Neural progenitor cell (in vitro differentiated cells): ENCODE measurements around the gene CTDP1. TPM values are rescaled to one million over a fixed set of nuclear protein-coding genes. Genes with fewer than 3 reads are reported as not detected.

Experiments
- DNase-seq: peaks from one replicate; pipeline ENCODE4 v3.0.0-alpha.2; 2016; ENCODE audit warnings: low spot score
- H2AFZ ChIP-seq: fragments of 200-600 bp; sonication (generic); replicated peaks from 2 replicates; pipeline ENCODE4 v1.6.1; 2016; ENCODE audit warnings: antibody characterized with exemption
- H3F3A ChIP-seq: fragments of 200-600 bp; sonication (generic); 2 replicates; pipeline ENCODE4 v1.6.1; 2016; ENCODE audit warnings: antibody characterized with exemption, low read depth
- H3K27ac ChIP-seq: fragments of 200-600 bp; sonication (generic); 2 replicates; pipeline ENCODE4 v1.5.1; 2016; ENCODE audit warnings: mild to moderate bottlenecking
- H3K27me3 ChIP-seq: fragments of 200-600 bp; sonication (generic); 2 replicates; pipeline ENCODE4 v1.6.1; 2016; ENCODE audit warnings: mild to moderate bottlenecking, moderate library complexity
- H3K36me3 ChIP-seq: fragments of 200-600 bp; sonication (generic); 2 replicates; pipeline ENCODE4 v1.5.1; 2016
- H3K4me1 ChIP-seq: fragments of 200-600 bp; sonication (generic); 2 replicates; pipeline ENCODE4 v1.6.1; 2016; ENCODE audit warnings: mixed run types
- H3K4me2 ChIP-seq: fragments of 200-600 bp; sonication (generic); 2 replicates; pipeline ENCODE4 v1.6.1; 2016
- H3K4me3 ChIP-seq: fragments of 200-600 bp; sonication (generic); 2 replicates; pipeline ENCODE4 v1.5.1; 2016
- H3K79me2 ChIP-seq: fragments of 200-600 bp; sonication (generic); 2 replicates; pipeline ENCODE4 v1.6.1; 2016; ENCODE audit warnings: low read depth
- H3K9ac ChIP-seq: fragments of 200-600 bp; sonication (generic); 2 replicates; pipeline ENCODE4 v1.6.1; 2016
- H3K9me3 ChIP-seq: fragments of 200-600 bp; sonication (generic); 2 replicates; pipeline ENCODE4 v1.5.1; 2016; ENCODE audit warnings: low read depth
- H4K20me1 ChIP-seq: fragments of 200-600 bp; sonication (generic); 2 replicates; pipeline ENCODE4 v1.6.1; 2016; ENCODE audit warnings: low read depth
- H3K27ac Mint-ChIP-seq: 3 replicates; pipeline ENCODE4 v1.8.0; 2021; ENCODE audit warnings: mixed read lengths
- H3K27me3 Mint-ChIP-seq: 2 replicates; pipeline ENCODE4 v1.8.0; 2022; ENCODE audit warnings: low read depth, mild to moderate bottlenecking, inconsistent platforms, moderate library complexity, mixed read lengths; ENCODE audit not compliant: insufficient read depth
- H3K36me3 Mint-ChIP-seq: 3 replicates; pipeline ENCODE4 v1.8.0; 2021; ENCODE audit warnings: mixed read lengths
- H3K4me1 Mint-ChIP-seq: 3 replicates; pipeline ENCODE4 v1.8.0; 2021; ENCODE audit warnings: mixed read lengths
- H3K4me3 Mint-ChIP-seq: 3 replicates; pipeline ENCODE4 v1.8.0; 2021; ENCODE audit warnings: mild to moderate bottlenecking, moderate library complexity, mixed read lengths
- H3K9me3 Mint-ChIP-seq: 3 replicates; pipeline ENCODE4 v1.8.0; 2020; ENCODE audit warnings: mixed read lengths
- EZH2 ChIP-seq: fragments of 200-600 bp; sonication (generic); IDR thresholded peaks from 2 replicates; pipeline ENCODE4 v1.6.1; 2017; ENCODE audit warnings: antibody characterized with exemption, mild to moderate bottlenecking, moderate library complexity
- EZH2phosphoT487 ChIP-seq: fragments of 200-600 bp; sonication (generic); IDR thresholded peaks from 2 replicates; pipeline ENCODE4 v1.6.1; 2017; ENCODE audit warnings: antibody characterized with exemption
- total RNA-seq: library from RNA; depleted of rRNA; stranded (reverse); fragments of >200 nt; gene quantifications from 2 replicates; pipeline ENCODE4 v1.2.3, GENCODE V29; 2015; ENCODE audit warnings: low replicate concordance
- TF ChIP-seq, protein P1 (sequence below): fragments of 200-600 bp; sonication (generic); IDR thresholded peaks from 2 replicates; pipeline ENCODE4 v1.5.1; 2017; ENCODE audit warnings: antibody characterized with exemption, mild to moderate bottlenecking

The CTDP1 gene
- total RNA-seq, 1 donor from 2014 or later: 11.8 TPM

GRCh38 chr18:79801641-79802040, 122.0 kb downstream of the CTDP1 start:
- Histone ChIP-seq H4K20me1 (peaks cover 24% of the 10 kb centered on the region), H2AFZ (no peak overlapping the region), H3K4me1 (peaks cover 9% of the 10 kb centered on the region), H3K4me2 (no peak overlapping the region), H3K27ac (no peak overlapping the region), H3F3A (peaks cover 6% of the 10 kb centered on the region), H3K9ac (no peak overlapping the region), H3K79me2 (no peaks in the 10 kb centered on the region), H3K27me3 (peaks cover 51% of the 10 kb centered on the region), H3K36me3 (no peaks in the 10 kb centered on the region), H3K4me3 (no peak overlapping the region), H3K9me3 (no peaks in the 10 kb centered on the region)
- DNase-seq: no peak
- H3K27ac Mint-ChIP-seq: no peak overlapping the region
- no peaks in the 10 kb centered on the region for H3K9me3 Mint-ChIP-seq
- peaks cover 7% of the 10 kb centered on the region for H3K4me1 Mint-ChIP-seq
- peaks cover 30% of the 10 kb centered on the region for H3K27me3 Mint-ChIP-seq
- TF ChIP-seq EZH2phosphoT487: no peak
- no peak for TF ChIP-seq EZH2
- TF ChIP-seq, protein P1, sequence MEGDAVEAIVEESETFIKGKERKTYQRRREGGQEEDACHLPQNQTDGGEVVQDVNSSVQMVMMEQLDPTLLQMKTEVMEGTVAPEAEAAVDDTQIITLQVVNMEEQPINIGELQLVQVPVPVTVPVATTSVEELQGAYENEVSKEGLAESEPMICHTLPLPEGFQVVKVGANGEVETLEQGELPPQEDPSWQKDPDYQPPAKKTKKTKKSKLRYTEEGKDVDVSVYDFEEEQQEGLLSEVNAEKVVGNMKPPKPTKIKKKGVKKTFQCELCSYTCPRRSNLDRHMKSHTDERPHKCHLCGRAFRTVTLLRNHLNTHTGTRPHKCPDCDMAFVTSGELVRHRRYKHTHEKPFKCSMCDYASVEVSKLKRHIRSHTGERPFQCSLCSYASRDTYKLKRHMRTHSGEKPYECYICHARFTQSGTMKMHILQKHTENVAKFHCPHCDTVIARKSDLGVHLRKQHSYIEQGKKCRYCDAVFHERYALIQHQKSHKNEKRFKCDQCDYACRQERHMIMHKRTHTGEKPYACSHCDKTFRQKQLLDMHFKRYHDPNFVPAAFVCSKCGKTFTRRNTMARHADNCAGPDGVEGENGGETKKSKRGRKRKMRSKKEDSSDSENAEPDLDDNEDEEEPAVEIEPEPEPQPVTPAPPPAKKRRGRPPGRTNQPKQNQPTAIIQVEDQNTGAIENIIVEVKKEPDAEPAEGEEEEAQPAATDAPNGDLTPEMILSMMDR: no peak
- no peak overlapping the region for H3K4me3 Mint-ChIP-seq
- no peaks in the 10 kb centered on the region for H3K36me3 Mint-ChIP-seq

- peaks cover 9% of the 10 kb centered on the region for H3K4me1 ChIP-seq
- H3K4me2 ChIP-seq: no peak overlapping the region
- H3F3A ChIP-seq: peaks cover 1% of the 10 kb centered on the region
- H3K79me2 ChIP-seq: no peaks in the 10 kb centered on the region
- H3K36me3 ChIP-seq: no peaks in the 10 kb centered on the region
- no peak for TF ChIP-seq EZH2phosphoT487
- TF ChIP-seq, protein P1: no peak
- no peak for TF ChIP-seq EZH2
- no peak overlapping the region for H3K27ac ChIP-seq
- no peak overlapping the region for H3K4me3 ChIP-seq
- Mint-ChIP-seq H3K27me3 (peaks cover 23% of the 10 kb centered on the region), H3K36me3 (no peaks in the 10 kb centered on the region), H3K4me3 (no peak overlapping the region), H3K9me3 (no peaks in the 10 kb centered on the region), H3K27ac (no peak overlapping the region), H3K4me1 (peaks cover 5% of the 10 kb centered on the region)
- no peak overlapping the region for H3K9ac ChIP-seq
- no peak overlapping the region for H2AFZ ChIP-seq
- H4K20me1 ChIP-seq: peaks cover 19% of the 10 kb centered on the region
- H3K9me3 ChIP-seq: no peaks in the 10 kb centered on the region
- no peak for DNase-seq
- H3K27me3 ChIP-seq: peaks cover 45% of the 10 kb centered on the region
Measured at GRCh38 chr18:79802298-79802697, 122.7 kb downstream of the CTDP1 start.

GRCh38 chr18:79803611-79804051, 124.0 kb downstream of the CTDP1 start:
- no peaks in the 10 kb centered on the region for H3K36me3 Mint-ChIP-seq
- no peak overlapping the region for H3K9ac ChIP-seq
- no peak for TF ChIP-seq EZH2phosphoT487
- no peak overlapping the region for H2AFZ ChIP-seq
- H3K27me3 Mint-ChIP-seq: peaks cover 21% of the 10 kb centered on the region
- no peaks in the 10 kb centered on the region for H3K79me2 ChIP-seq
- H3K4me1 ChIP-seq: peaks cover 8% of the 10 kb centered on the region
- no peak overlapping the region for H3K27ac ChIP-seq
- H3F3A ChIP-seq: no peaks in the 10 kb centered on the region
- peaks cover 16% of the 10 kb centered on the region for H4K20me1 ChIP-seq
- H3K4me3 ChIP-seq: no peak overlapping the region
- no peak overlapping the region for H3K4me2 ChIP-seq
- DNase-seq: no peak
- H3K4me3 Mint-ChIP-seq: no peak overlapping the region
- no peak overlapping the region for H3K27ac Mint-ChIP-seq
- H3K27me3 ChIP-seq: peaks cover 31% of the 10 kb centered on the region
- no peaks in the 10 kb centered on the region for H3K9me3 Mint-ChIP-seq
- H3K4me1 Mint-ChIP-seq: peaks cover 3% of the 10 kb centered on the region
- no peaks in the 10 kb centered on the region for H3K36me3 ChIP-seq
- H3K9me3 ChIP-seq: no peaks in the 10 kb centered on the region

Other genes starting within 250 kb of the CTDP1 start
- gene KCNG2, start 118.1 kb downstream of the CTDP1 start, total RNA-seq: 0.99 TPM in 1 of 2 replicates, not detected in the other